Uterus (tissue), 2 donors: ENCODE results near the gene LRCH3.

Experiments used
- CTCF ChIP-seq, 4 experiments: fragments of 200-600 bp in 2 of 4; fragments of 450-650 bp in 2 of 4; sonication (generic) in 2 of 4; IDR thresholded peaks; one replicate each; pipeline ENCODE4 v1.5.1; 2016 to 2019; ENCODE audit warnings: antibody characterized with exemption in 4 of 4, mild to moderate bottlenecking in 2 of 4, moderate library complexity in 1 of 4
- POLR2A ChIP-seq, 2 donors: fragments of 450-650 bp; IDR thresholded peaks; one replicate each; pipeline ENCODE4 v1.6.1; 2016; ENCODE audit warnings: antibody characterized with exemption in 2 of 2, mild to moderate bottlenecking in 1 of 2, moderate library complexity in 1 of 2

GRCh38 chr3:197889204-197889930 is 98.3 kb downstream of the LRCH3 start:
- TF ChIP-seq CTCF (IDR thresholded peaks at IDR 0.05), result no peak
- no peak for TF ChIP-seq POLR2A (IDR thresholded peaks at IDR 0.05)
